IMR-90 (cell line): ENCODE measurements around the gene MCL1. TPM values are rescaled to one million over a fixed set of nuclear protein-coding genes. Genes with fewer than 3 reads are reported as not detected.

Experiments used
- ATAC-seq: fragments of 200-7000 bp; cut with Tn5 transposase; 2 replicates; pipeline ENCODE4 v1.9.1; 2020; ENCODE audit warnings: low read depth, mild to moderate bottlenecking, moderate library complexity
- BruUV-seq: library from RNA; stranded (reverse); fragments of 400-500 nt; replicated peaks from 2 replicates; lab custom pipeline; 2021; lab: Mats Ljungman, UMichigan
- CTCF ChIA-PET: fragments of 300-600 bp; formaldehyde crosslinking; extraction: SDS; loops from one replicate; lab custom pipeline; 2021; ENCODE audit warnings: antibody characterized with exemption; lab: Yijun Ruan, JAX
- POLR2A ChIA-PET: fragments of 300-600 bp; sonication (Branson Sonifier 250); formaldehyde crosslinking; loops from one replicate; lab custom pipeline; 2022; ENCODE audit warnings: antibody characterized with exemption; ENCODE audit not compliant: unreplicated experiment; lab: Charles Lee
- DNase-seq: peaks from one replicate; pipeline ENCODE4 v3.0.0; 2013
- H2AFZ ChIP-seq: replicated peaks from 2 replicates; pipeline ENCODE3; 2013; ENCODE audit warnings: low read length, mild to moderate bottlenecking; ENCODE audit not compliant: poor library complexity
- H2AK5ac ChIP-seq: 2 replicates; pipeline ENCODE4 v1.6.1; 2013; ENCODE audit warnings: low read depth, low read length, inconsistent platforms
- H2AK9ac ChIP-seq: replicated peaks from 2 replicates; pipeline ENCODE3; 2013; ENCODE audit warnings: mild to moderate bottlenecking, low read depth, low read length, moderate library complexity; ENCODE audit not compliant: poor library complexity
- H2BK120ac ChIP-seq: 2 replicates; pipeline ENCODE4 v1.6.1; 2013; ENCODE audit warnings: low read depth, low read length, inconsistent platforms
- H2BK15ac ChIP-seq: 3 replicates; pipeline ENCODE4 v1.6.1; 2013; ENCODE audit warnings: low read depth, low read length, inconsistent platforms
- H2BK20ac ChIP-seq: 2 replicates; pipeline ENCODE4 v1.6.1; 2013; ENCODE audit warnings: low read depth, mild to moderate bottlenecking, inconsistent platforms, low read length, moderate library complexity
- H2BK5ac ChIP-seq: 2 replicates; pipeline ENCODE4 v1.6.1; 2013; ENCODE audit warnings: mild to moderate bottlenecking, low read depth, low read length, inconsistent platforms; ENCODE audit not compliant: poor library complexity, severe bottlenecking
- H3K14ac ChIP-seq: replicated peaks from 2 replicates; pipeline ENCODE4 v1.6.1; 2013; ENCODE audit warnings: low read depth, low read length, inconsistent platforms
- H3K18ac ChIP-seq: 2 replicates; pipeline ENCODE4 v1.6.1; 2013; ENCODE audit warnings: low read depth, low read length, control low read depth
- H3K23ac ChIP-seq: 2 replicates; pipeline ENCODE4 v1.6.1; 2013; ENCODE audit warnings: low read depth, low read length, inconsistent platforms
- H3K27ac ChIP-seq: 2 replicates; pipeline ENCODE4 v1.5.1; 2013; ENCODE audit warnings: mild to moderate bottlenecking, control low read depth, low read length; ENCODE audit not compliant: insufficient read depth
- H3K27me3 ChIP-seq: 2 replicates; pipeline ENCODE4 v1.6.1; 2013; ENCODE audit warnings: low read length; ENCODE audit not compliant: control insufficient read depth, insufficient read depth
- H3K36me3 ChIP-seq: 2 replicates; pipeline ENCODE4 v1.6.1; 2013; ENCODE audit warnings: low read length, mixed read lengths; ENCODE audit not compliant: control insufficient read depth, insufficient read depth
- H3K4ac ChIP-seq: 2 replicates; pipeline ENCODE4 v1.6.1; 2013; ENCODE audit warnings: low read depth, low read length, inconsistent platforms
- H3K4me1 ChIP-seq: 2 replicates; pipeline ENCODE4 v1.6.1; 2013; ENCODE audit warnings: low read length, mixed read lengths; ENCODE audit not compliant: control insufficient read depth, insufficient read depth
- H3K4me2 ChIP-seq: 2 replicates; pipeline ENCODE4 v1.6.1; 2013; ENCODE audit warnings: low read depth, mild to moderate bottlenecking, control low read depth, low read length, moderate library complexity
- H3K4me3 ChIP-seq: 2 replicates; pipeline ENCODE4 v1.5.1; 2013; ENCODE audit warnings: low read depth, mild to moderate bottlenecking, control low read depth, low read length, moderate library complexity; ENCODE audit not compliant: insufficient read depth
- H3K56ac ChIP-seq: 2 replicates; pipeline ENCODE4 v1.6.1; 2013; ENCODE audit warnings: low read length, inconsistent platforms; ENCODE audit not compliant: insufficient read depth; ENCODE audit errors: extremely low read depth
- H3K79me1 ChIP-seq, 2 experiments: 2 replicates each; pipeline ENCODE4 v1.6.1; 2013; ENCODE audit warnings: low read length in 2 of 2, inconsistent platforms in 1 of 2, low read depth in 1 of 2
- H3K9ac ChIP-seq: 2 replicates; pipeline ENCODE4 v1.6.1; 2013; ENCODE audit warnings: low read depth, low read length, control low read depth
- H3K9me1 ChIP-seq: 2 replicates; pipeline ENCODE4 v1.6.1; 2013; ENCODE audit warnings: low read length, inconsistent platforms; ENCODE audit not compliant: insufficient read depth
- H3K9me3 ChIP-seq: 2 replicates; pipeline ENCODE4 v1.6.1; 2013; ENCODE audit warnings: low read length; ENCODE audit not compliant: control insufficient read depth, insufficient read depth
- H4K20me1 ChIP-seq: 2 replicates; pipeline ENCODE4 v1.6.1; 2013; ENCODE audit warnings: low read length, inconsistent platforms; ENCODE audit not compliant: insufficient read depth
- H4K5ac ChIP-seq: 2 replicates; pipeline ENCODE4 v1.6.1; 2013; ENCODE audit warnings: mild to moderate bottlenecking, low read depth, low read length, control low read depth
- H4K8ac ChIP-seq, 2 experiments: 2 replicates each; pipeline ENCODE4 v1.6.1; 2013; ENCODE audit warnings: low read depth in 2 of 2, low read length in 2 of 2, control low read depth in 1 of 2, inconsistent platforms in 1 of 2
- H4K91ac ChIP-seq: 2 replicates; pipeline ENCODE4 v1.6.1; 2013; ENCODE audit warnings: low read depth, low read length, inconsistent platforms; ENCODE audit not compliant: insufficient read depth
- CHD1 ChIP-seq: IDR thresholded peaks from 2 replicates; pipeline ENCODE4 v1.6.1; 2012; ENCODE audit warnings: low read depth, low read length, improper control_type of control experiment
- NFE2L2 ChIP-seq: fragments of 150-350 bp; IDR thresholded peaks from 2 replicates; pipeline ENCODE4 v1.6.1; 2016; ENCODE audit warnings: low read depth, mild to moderate bottlenecking, low read length
- POLR2A ChIP-seq: IDR thresholded peaks from 2 replicates; pipeline ENCODE4 v1.6.1; 2012; ENCODE audit warnings: mild to moderate bottlenecking, low read depth, low read length
- SMC3 ChIP-seq: fragments of 150-350 bp; IDR thresholded peaks from 2 replicates; pipeline ENCODE4 v1.6.1; 2016; ENCODE audit warnings: low read depth, mild to moderate bottlenecking, antibody characterized with exemption, low read length, moderate library complexity
- USF2 ChIP-seq: fragments of 150-350 bp; IDR thresholded peaks from 2 replicates; pipeline ENCODE4 v1.6.1; 2017; ENCODE audit warnings: mild to moderate bottlenecking, antibody characterized with exemption, low read length, low read depth
- WGBS, 2 experiments: methylation state at CpG; one replicate each; pipeline versions ENCODE4 v1.1.5 to v1.1.7; 2013; ENCODE audit warnings: missing lambda C conversion rate in 2 of 2; ENCODE audit not compliant: insufficient read length in 1 of 2; ENCODE audit errors: extremely low coverage in 2 of 2; 5-methylcytosine and 5-hydroxymethylcytosine counted together
- dilution Hi-C: fragments of 300-500 bp; cut with HindIII; formaldehyde crosslinking; loops from one replicate; pipeline ENCODE4 v1.14.3; 2018; ENCODE audit warnings: low sequenced_read_pairs; ENCODE audit not compliant: unreplicated experiment
- in situ Hi-C: fragments of 300-500 bp; cut with MboI; formaldehyde crosslinking; loops from 3 replicates; pipeline ENCODE4 v1.14.3; 2019; ENCODE audit warnings: low sequenced_read_pairs, inconsistent platforms, mixed read lengths
- intact Hi-C: fragments of 100-400 bp; cut with micrococcal nuclease; formaldehyde crosslinking; loops from 2 replicates; pipeline ENCODE4 v1.10.0; 2022
- polyA plus RNA-seq, 3 experiments: library from polyadenylated mRNA; depleted of rRNA; stranded (reverse); fragments of >200 nt; gene quantifications; 2 replicates each; pipeline ENCODE4 v1.2.3, GENCODE V29; 2012; ENCODE audit warnings: low replicate concordance in 1 of 3
- total RNA-seq: library from RNA; depleted of rRNA; stranded (reverse); fragments of >200 nt; gene quantifications from 2 replicates; pipeline ENCODE4 v1.2.3, GENCODE V29; 2012

Gene MCL1
- total and polyA plus RNA-seq, 2 of the 4 experiments (the other 2 are of a cell fraction): 79.5 to 142 TPM

DNA sequence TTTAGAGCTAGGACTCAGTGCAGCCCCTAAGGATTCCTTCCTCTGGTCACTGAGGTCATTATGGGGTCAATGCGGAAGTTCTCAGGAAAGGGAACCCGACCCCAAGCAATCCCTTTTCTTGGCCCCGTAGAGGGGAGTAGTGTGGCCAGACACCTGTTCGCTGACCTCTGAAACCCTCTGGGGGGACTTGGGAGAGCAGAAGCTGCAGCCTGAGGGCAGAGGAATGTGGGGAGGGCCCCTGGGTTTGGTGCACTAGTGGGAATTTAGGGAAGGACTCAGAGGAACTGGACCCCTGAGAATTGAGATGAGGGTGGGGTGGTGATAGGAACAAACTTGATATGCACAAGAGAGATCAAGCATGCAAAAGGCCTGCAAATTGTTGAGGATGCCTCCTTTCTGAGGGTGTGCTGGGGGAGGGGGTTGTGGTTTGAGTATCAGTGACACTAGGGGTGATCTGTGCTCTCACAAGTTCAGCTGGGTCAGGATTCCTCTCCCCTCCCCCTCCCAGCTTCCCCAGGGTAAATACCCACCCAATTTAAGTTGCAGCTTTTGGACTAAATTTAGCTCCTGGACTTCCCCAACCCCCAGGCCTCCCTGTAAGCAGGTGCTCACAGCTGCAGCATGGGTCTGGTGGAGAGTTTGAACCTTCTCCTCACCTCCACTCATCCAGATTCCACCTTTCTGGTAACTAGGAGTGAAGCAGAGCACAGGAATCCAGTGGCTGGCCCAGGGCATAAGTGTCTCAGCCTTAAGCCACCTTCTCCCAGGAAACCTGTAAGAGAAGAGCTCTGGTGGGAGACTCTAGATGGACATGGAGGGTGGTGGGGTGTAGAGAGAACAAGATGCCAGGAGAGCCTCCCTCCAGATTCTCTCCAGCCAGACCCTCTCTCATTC lies 16.7 kb downstream of the MCL1 start:
- Histone ChIP-seq H2BK15ac (peak overlapping the region; percentile 90; the same call in 2 of the 3 replicates), H2AK9ac (peak overlapping the region; percentile 96), H3K9me3 (no peaks in the 10 kb centered on the region), H3K4me1 (peaks cover 34% of the 10 kb centered on the region), H3K23ac (peak overlapping the region; percentile 89), H3K9me1 (peaks cover 28% of the 10 kb centered on the region), H3K56ac (peak overlapping the region; percentile 85; the same call in 1 of the 2 replicates), H3K4me2 (peak overlapping the region; percentile 43), H2BK20ac (peak overlapping the region; percentile 97), H3K18ac (peak overlapping the region; percentile 78), H4K20me1 (peaks cover 33% of the 10 kb centered on the region), H3K14ac (peak overlapping the region; percentile 61), H2BK120ac (peak overlapping the region; percentile 98), H2AK5ac (peak overlapping the region; percentile 93), H3K27me3 (no peaks in the 10 kb centered on the region), H4K5ac (peak overlapping the region; percentile 82), H3K79me1 (peaks cover 12 to 84% of the 10 kb centered on the region in 2 experiments), H3K36me3 (no peaks in the 10 kb centered on the region), H4K8ac (peak overlapping the region; percentile 90 to 97), H2BK5ac (peak overlapping the region; percentile 96), H3K4ac (peak overlapping the region; percentile 99), H4K91ac (peak overlapping the region; percentile 98), H3K9ac (peak overlapping the region; percentile 47), H2AFZ (peak overlapping the region; percentile 96), H3K27ac (peak overlapping the region; percentile 96), H3K4me3 (no peak overlapping the region)
- 18% methylated on average over 4 of the region's 4 CpGs; no CpG with 5 or more reads in 1 of the 2 experiments for WGBS, 2 experiments
- POLR2A ChIA-PET: interaction anchor here (0.5 to 3.0 kb wide), 5 partner anchors 8 to 511 kb away, joined by 3 to 18 read pairs (median 6); partner anchors contain the start of gene MCL1
- BruUV-seq: no TSS peak
- DNase-seq (no peak), ATAC-seq (no peak)
- intact Hi-C loops: loop anchor here (5.0 to 10.0 kb wide), 6 partner anchors 75 to 442 kb away; partner anchors contain the start of genes ARNT, CA14, GOLPH3L and MINDY1
- in situ Hi-C loops: loop anchor here (10.0 kb wide), 1 partner anchor 242 kb away; the partner anchor contains the start of gene CTSK
- CTCF ChIA-PET: interaction anchor here (1.1 to 2.2 kb wide), 2 partner anchors 57 to 59 kb away, joined by 5 to 17 read pairs; no protein-coding TSS in a partner anchor
- peak; percentile 15; the same call in 1 of the 2 replicates for TF ChIP-seq POLR2A
- TF ChIP-seq NFE2L2: no peak
- no peak for TF ChIP-seq SMC3
- no peak for TF ChIP-seq USF2
- TF ChIP-seq CHD1: no peak; the same call in 1 of the 2 replicates
- dilution Hi-C loops: no loop called here
